ENCODE measurements around the gene PAX7.

PAX7 gene

DNA sequence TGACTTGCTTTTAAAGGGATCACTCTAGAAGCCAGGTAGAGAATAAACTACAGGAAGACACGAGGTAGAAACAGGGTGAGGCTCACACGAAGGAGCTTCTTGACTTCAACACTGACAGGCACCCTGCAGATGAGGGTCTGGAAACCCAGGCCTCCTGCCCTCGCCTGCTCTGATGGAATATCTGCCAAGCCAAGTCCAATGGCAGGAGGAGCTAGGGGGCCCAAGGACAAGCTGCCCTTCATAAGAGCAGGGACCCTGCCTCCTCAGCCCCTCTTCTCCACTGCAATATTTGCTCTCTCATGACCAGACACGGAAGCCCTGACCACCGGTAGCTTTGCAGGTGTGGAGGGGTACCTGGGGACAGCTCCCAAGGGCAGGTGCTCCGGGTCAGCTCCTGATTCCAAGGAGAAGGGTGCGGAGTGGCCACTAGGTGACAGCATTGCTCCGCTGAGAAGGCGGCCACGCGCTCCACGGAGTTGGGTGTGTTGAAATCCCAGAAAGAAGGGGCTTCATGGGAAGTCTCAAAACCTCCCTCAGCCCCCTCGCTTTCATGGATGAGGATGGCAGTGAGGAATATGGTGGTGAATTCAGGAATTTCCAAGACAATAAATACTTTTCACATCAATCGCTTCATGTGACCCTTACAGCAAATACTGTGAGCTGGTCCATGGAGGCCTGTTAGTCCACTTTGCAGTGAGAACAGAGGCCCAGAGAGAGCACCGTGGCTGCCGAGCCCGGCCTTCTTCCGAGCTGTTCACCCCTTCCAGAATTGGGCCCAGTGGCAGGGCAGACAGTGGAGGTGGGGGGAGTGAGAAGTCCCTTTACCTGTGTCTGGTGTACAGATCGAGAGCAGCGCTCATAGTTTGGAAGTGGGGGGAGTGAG, 33.2 kb upstream of the PAX7 start:
- peak; percentile 49 to 53 for DNase-seq (ENCODE audit: low read depth in 2 of 2)
- TF ChIP-seq, protein P1, sequence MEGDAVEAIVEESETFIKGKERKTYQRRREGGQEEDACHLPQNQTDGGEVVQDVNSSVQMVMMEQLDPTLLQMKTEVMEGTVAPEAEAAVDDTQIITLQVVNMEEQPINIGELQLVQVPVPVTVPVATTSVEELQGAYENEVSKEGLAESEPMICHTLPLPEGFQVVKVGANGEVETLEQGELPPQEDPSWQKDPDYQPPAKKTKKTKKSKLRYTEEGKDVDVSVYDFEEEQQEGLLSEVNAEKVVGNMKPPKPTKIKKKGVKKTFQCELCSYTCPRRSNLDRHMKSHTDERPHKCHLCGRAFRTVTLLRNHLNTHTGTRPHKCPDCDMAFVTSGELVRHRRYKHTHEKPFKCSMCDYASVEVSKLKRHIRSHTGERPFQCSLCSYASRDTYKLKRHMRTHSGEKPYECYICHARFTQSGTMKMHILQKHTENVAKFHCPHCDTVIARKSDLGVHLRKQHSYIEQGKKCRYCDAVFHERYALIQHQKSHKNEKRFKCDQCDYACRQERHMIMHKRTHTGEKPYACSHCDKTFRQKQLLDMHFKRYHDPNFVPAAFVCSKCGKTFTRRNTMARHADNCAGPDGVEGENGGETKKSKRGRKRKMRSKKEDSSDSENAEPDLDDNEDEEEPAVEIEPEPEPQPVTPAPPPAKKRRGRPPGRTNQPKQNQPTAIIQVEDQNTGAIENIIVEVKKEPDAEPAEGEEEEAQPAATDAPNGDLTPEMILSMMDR (IDR thresholded peaks at IDR 0.05; ENCODE audit: low read depth, low read length): peak; percentile 96
- no peak overlapping the region for H3K4me3 ChIP-seq (replicated peaks in 1 of 2; ENCODE audit: low read depth in 2 of 2, low read length in 2 of 2)

DNA sequence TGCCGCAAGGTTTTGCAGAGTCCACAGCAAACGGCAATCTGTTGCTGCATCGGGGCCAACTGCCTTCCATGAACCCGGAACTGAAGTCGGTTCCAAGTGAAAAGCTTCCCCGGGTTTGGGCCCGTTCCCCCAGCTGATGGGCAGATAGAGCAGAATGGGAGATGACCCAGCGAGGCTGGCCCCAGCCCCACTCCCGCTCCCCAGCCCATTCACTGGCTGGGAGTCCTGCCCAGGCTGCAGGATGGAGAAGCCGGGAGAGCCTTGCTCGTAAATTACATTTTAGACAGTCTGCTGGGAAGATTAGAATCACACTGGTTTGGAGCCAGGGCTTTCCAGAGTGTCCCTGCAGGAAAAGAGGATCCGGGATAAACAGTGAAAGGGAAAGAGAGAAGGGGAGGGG, 31.6 kb upstream of the PAX7 start:
- TF ChIP-seq, protein P1 (IDR thresholded peaks at IDR 0.05; ENCODE audit: low read depth, low read length): no peak
- H3K4me3 ChIP-seq (replicated peaks in 1 of 2; ENCODE audit: low read depth in 2 of 2, low read length in 2 of 2): no peak overlapping the region
- DNase-seq (ENCODE audit: low read depth in 2 of 2): no peak

DNA sequence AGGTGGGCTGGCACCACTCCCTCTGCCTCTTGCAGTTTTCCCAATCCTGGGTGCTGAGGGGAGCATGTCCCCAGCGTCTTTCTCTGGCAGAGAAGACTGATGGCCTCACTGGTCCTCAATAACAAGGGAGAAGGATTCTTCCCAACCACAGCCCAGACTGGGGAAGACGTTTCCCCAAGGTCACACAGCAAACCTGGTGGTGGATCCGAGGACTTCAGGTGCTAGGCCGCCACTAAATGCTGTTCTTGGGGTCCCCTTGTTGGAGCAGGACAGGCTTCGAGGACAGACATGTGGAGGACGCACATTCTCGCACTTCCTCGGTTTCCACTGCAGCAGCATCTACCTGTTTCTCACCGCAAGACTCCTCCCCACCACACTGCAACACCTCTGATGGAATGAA, 30.9 kb upstream of the PAX7 start:
- DNase-seq (ENCODE audit: low read depth in 2 of 2): no peak
- H3K4me3 ChIP-seq (replicated peaks in 1 of 2; ENCODE audit: low read depth in 2 of 2, low read length in 2 of 2): no peak overlapping the region
- TF ChIP-seq, protein P1 (IDR thresholded peaks at IDR 0.05; ENCODE audit: low read depth, low read length): peak; percentile 35

DNA sequence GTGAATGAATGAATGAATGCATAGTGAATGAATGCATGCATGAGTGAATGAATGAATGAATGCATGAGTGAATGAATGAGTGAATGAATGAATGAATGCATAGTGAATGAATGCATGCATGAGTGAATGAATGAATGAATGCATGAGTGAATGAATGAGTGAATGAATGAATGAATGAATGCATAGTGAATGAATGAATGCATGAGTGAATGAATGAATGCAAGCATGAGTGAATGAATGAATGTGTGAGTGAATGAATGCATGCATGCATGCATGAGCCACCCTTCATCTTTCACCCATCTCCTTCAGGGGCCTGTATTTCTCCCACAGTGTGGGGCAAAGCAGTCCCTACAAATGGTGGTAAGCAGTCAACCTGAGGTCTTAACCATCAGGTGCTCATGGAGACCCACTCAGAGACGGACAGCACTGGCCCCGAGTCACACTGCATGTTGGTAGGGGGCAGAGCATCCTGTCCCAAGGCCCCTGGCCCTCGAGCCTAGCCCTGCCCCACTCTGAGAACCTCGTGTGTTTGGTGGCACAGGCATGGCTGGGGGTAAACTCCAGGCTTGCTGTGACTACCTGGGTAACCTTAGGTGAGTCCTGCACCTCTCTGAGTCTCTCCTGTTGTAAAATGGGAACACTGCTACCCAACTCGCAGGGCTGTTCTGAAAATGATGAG, 28.0 kb upstream of the PAX7 start:
- DNase-seq (ENCODE audit: low read depth in 2 of 2): no peak
- TF ChIP-seq, protein P1 (IDR thresholded peaks at IDR 0.05; ENCODE audit: low read depth, low read length): no peak
- no peak overlapping the region for H3K4me3 ChIP-seq (replicated peaks in 1 of 2; ENCODE audit: low read depth in 2 of 2, low read length in 2 of 2)

DNA sequence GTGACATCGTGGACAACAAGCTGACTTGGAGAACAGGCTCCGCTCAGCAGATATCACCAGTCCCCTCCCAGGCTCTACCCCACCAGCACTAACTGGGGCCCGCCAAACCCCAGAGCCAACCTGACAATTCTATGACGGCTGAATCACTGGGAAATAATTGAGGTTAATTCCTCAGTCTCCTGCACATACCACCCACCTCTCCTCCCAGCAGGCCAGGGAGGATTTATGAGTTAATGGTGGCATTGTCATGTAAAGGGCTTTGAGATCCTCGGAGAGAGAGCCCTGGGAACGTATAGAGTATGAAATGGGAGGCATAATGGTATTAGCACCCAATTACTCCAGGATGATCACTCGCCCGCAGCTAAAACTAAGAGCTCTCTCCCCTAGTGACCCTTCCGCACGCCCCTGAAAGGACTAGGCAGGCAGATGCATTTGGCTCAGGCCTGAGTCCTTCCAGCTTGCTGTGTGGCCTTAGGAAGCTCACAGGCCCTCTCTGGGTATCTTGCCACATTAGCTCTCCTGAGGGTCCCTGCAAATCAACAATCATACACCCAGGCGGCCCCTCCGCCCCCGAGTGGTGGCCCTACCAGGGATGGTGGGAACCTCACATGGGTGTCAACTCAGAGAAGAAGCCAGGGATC, 27.3 kb upstream of the PAX7 start:
- no peak for DNase-seq (ENCODE audit: low read depth in 2 of 2)
- no peak overlapping the region for H3K4me3 ChIP-seq (replicated peaks in 1 of 2; ENCODE audit: low read depth in 2 of 2, low read length in 2 of 2)
- TF ChIP-seq, protein P1 (IDR thresholded peaks at IDR 0.05; ENCODE audit: low read depth, low read length): no peak

DNA sequence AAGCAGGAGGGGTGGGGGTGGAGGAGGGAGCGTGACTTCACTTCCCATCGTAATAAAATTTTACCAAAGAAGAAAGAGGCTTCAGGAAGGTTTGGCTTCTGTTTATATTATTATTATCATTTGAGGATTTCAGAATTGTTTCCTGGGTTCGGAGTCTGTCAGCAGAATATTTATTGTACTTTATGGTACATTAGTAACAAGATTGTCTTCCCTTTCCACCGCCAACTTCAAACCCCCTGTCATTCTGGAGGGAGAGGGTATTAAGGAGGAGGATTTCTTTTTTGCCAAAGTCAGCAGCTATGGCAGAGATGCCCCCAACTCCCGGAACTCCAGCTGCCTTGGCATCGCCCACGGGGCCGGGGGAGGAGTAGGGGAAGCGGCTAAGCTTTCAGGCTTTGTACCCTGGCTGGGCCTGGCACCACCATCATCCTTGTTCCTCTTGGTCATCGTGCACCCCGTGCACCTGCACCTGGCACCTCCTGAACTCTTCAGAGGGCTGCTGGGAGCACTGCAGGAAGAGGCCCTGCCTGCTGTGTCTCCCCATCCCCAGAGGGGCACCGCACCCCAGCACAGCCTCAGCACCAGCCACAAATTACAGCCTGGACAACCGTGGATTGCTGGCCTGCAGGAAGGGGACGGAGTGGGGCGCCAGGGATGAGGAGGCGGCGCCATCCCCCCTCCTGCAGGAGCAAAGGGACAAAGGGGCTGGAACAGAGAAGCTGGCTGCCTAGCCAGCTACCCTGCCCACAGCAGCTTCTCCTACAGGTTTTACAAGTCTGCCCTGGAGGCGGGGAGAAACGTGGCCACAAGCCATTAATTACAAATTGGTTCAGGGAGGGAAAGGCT, 24.0 kb upstream of the PAX7 start:
- TF ChIP-seq, protein P1 (IDR thresholded peaks at IDR 0.05; ENCODE audit: low read depth, low read length): no peak
- no peak overlapping the region for H3K4me3 ChIP-seq (replicated peaks in 1 of 2; ENCODE audit: low read depth in 2 of 2, low read length in 2 of 2)
- DNase-seq (ENCODE audit: low read depth in 2 of 2): no peak

All from cardiac fibroblast (primary cell).